Measurements from ENCODE around the gene CT55.

GRCh38 chrX:135114392-135114791 is 56.8 kb downstream of the CT55 start:
- TF ChIP-seq EZH2phosphoT487 (IDR thresholded peaks at IDR 0.05; ENCODE audit: low read depth, severe bottlenecking, unreplicated experiment) (no peak), CTCF (IDR thresholded peaks at IDR 0.05; ENCODE audit: poor library complexity) (no peak)

Measured in hepatocyte (in vitro differentiated cells).